ENCODE data around the gene COMT.

Gene COMT

GRCh38 chr22:20004464-20004863 lies 62.9 kb downstream of the COMT start:
- in situ Hi-C loops (cut with HindIII; ENCODE audit: low sequenced_read_pairs): no loop called here
- TF ChIP-seq CTCF (IDR thresholded peaks at IDR 0.05; ENCODE audit: low read depth, low read length): no peak
- no peak overlapping the region for H3K4me3 ChIP-seq (ENCODE audit: low read depth, low read length)
- no peak for DNase-seq (ENCODE audit: low read depth, low spot score)

GRCh38 chr22:20008221-20008995 lies 66.8 kb downstream of the COMT start:
- TF ChIP-seq CTCF (IDR thresholded peaks at IDR 0.05; ENCODE audit: low read depth, low read length): no peak
- in situ Hi-C loops (cut with HindIII; ENCODE audit: low sequenced_read_pairs): no loop called here
- no peak for DNase-seq (ENCODE audit: low read depth, low spot score)
- H3K4me3 ChIP-seq (ENCODE audit: low read depth, low read length): no peak overlapping the region

GRCh38 chr22:20009018-20009491 lies 67.5 kb downstream of the COMT start:
- H3K4me3 ChIP-seq (ENCODE audit: low read depth, low read length): no peak overlapping the region
- no peak for TF ChIP-seq CTCF (IDR thresholded peaks at IDR 0.05; ENCODE audit: low read depth, low read length)
- in situ Hi-C loops (cut with HindIII; ENCODE audit: low sequenced_read_pairs): no loop called here
- DNase-seq (ENCODE audit: low read depth, low spot score): no peak

GRCh38 chr22:20009582-20010306 lies 68.2 kb downstream of the COMT start:
- DNase-seq (ENCODE audit: low read depth, low spot score): no peak
- no peak overlapping the region for H3K4me3 ChIP-seq (ENCODE audit: low read depth, low read length)
- in situ Hi-C loops (cut with HindIII; ENCODE audit: low sequenced_read_pairs): no loop called here
- no peak for TF ChIP-seq CTCF (IDR thresholded peaks at IDR 0.05; ENCODE audit: low read depth, low read length)

- no peak overlapping the region for H3K4me3 ChIP-seq (ENCODE audit: low read depth, low read length)
- no peak for TF ChIP-seq CTCF (IDR thresholded peaks at IDR 0.05; ENCODE audit: low read depth, low read length)
- DNase-seq (ENCODE audit: low read depth, low spot score): no peak
- in situ Hi-C loops (cut with HindIII; ENCODE audit: low sequenced_read_pairs): no loop called here
Observed at GRCh38 chr22:20010307-20011122, 68.9 kb downstream of the COMT start.

All from astrocyte of the spinal cord (primary cell).